Effector memory CD4-positive, alpha-beta T cell (primary cell): ENCODE data around the gene DHX8.

Experiments
- DNase-seq, 3 donors: peaks; one replicate each; pipeline ENCODE4 v3.0.0-alpha.2; 2020
- H3K27ac ChIP-seq: 2 replicates; pipeline ENCODE4 v1.7.0; 2013; ENCODE audit warnings: mild to moderate bottlenecking, low read length, moderate library complexity; ENCODE audit not compliant: insufficient read depth, poor library complexity, severe bottlenecking
- H3K27me3 ChIP-seq: replicated peaks from 2 replicates; pipeline ENCODE4 v1.7.0; 2013; ENCODE audit warnings: mild to moderate bottlenecking, low read length; ENCODE audit not compliant: insufficient read depth, control insufficient read depth, poor library complexity, severe bottlenecking
- H3K36me3 ChIP-seq: 2 replicates; pipeline ENCODE4 v1.7.0; 2013; ENCODE audit warnings: mild to moderate bottlenecking, low read length, moderate library complexity; ENCODE audit not compliant: control insufficient read depth, insufficient read depth
- H3K4me1 ChIP-seq: 2 replicates; pipeline ENCODE4 v1.7.0; 2013; ENCODE audit warnings: low read length, mild to moderate bottlenecking; ENCODE audit not compliant: control insufficient read depth, insufficient read depth, poor library complexity, severe bottlenecking
- H3K4me3 ChIP-seq: 2 replicates; pipeline ENCODE4 v1.7.0; 2013; ENCODE audit warnings: low read length, low read depth, mild to moderate bottlenecking; ENCODE audit not compliant: insufficient read depth, poor library complexity, severe bottlenecking
- H3K9me3 ChIP-seq: 2 replicates; pipeline ENCODE4 v1.7.0; 2013; ENCODE audit warnings: mild to moderate bottlenecking, low read length, moderate library complexity; ENCODE audit not compliant: control insufficient read depth

Gene DHX8

GRCh38 chr17:43556292-43556691 lies 72.5 kb downstream of the DHX8 start:
- H3K4me1 ChIP-seq: no peaks in the 10 kb centered on the region
- H3K27ac ChIP-seq: no peak overlapping the region
- no peak for DNase-seq
- no peak overlapping the region for H3K4me3 ChIP-seq
- no peaks in the 10 kb centered on the region for H3K36me3 ChIP-seq
- H3K9me3 ChIP-seq: no peaks in the 10 kb centered on the region
- peaks cover 5% of the 10 kb centered on the region for H3K27me3 ChIP-seq

GRCh38 chr17:43558805-43559160 lies 75.0 kb downstream of the DHX8 start:
- no peaks in the 10 kb centered on the region for H3K4me1 ChIP-seq
- no peak for DNase-seq

DNA sequence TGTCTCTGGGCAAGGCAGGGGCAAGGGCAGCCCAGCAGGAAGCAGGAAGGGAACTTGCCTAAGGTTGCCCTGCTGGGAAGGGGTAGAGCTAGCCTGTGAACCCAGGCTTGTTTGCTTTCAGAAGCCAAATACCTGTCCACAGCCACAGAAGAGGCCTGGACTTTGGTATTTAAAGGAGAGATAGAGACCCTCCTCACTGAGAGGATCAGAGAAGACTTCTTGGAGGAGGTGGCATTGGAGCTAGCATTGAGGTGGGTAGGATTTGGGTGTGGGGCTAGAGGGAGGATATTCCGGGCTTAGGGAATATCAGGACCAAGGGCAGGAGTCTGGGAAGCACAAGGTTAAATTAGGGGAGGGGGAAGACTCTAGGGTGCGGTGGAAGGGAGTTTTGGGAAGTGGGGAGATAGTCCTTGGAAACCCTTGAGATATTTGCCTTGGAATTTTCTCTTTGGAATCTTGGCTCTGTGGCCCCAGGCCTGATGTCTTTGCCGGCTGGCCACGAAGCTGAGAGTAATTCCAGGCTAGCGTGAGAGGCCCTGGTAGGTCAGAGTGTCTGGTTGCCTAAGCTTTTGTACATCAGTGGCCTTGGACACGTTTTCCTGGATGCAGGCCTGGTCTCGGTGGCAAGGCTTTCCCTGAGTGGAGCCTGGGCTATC lies 75.5 kb downstream of the DHX8 start:
- Histone ChIP-seq H3K9me3 (no peaks in the 10 kb centered on the region), H3K4me1 (no peaks in the 10 kb centered on the region), H3K36me3 (no peaks in the 10 kb centered on the region), H3K27me3 (no peaks in the 10 kb centered on the region), H3K4me3 (no peak overlapping the region), H3K27ac (no peak overlapping the region)
- DNase-seq: no peak

More at GRCh38 chr17:43558805-43559160, 75.0 kb downstream of the DHX8 start:
- Histone ChIP-seq H3K27me3 (no peaks in the 10 kb centered on the region), H3K27ac (no peak overlapping the region), H3K9me3 (no peaks in the 10 kb centered on the region), H3K4me3 (no peak overlapping the region), H3K36me3 (no peaks in the 10 kb centered on the region)

- no peaks in the 10 kb centered on the region for H3K36me3 ChIP-seq
- no peak overlapping the region for H3K27ac ChIP-seq
- no peak overlapping the region for H3K4me3 ChIP-seq
- no peaks in the 10 kb centered on the region for H3K9me3 ChIP-seq
- H3K4me1 ChIP-seq: no peaks in the 10 kb centered on the region
- no peaks in the 10 kb centered on the region for H3K27me3 ChIP-seq
- DNase-seq: no peak
These were observed 77.0 kb downstream of the DHX8 start for GRCh38 chr17:43560461-43561427.

DNA sequence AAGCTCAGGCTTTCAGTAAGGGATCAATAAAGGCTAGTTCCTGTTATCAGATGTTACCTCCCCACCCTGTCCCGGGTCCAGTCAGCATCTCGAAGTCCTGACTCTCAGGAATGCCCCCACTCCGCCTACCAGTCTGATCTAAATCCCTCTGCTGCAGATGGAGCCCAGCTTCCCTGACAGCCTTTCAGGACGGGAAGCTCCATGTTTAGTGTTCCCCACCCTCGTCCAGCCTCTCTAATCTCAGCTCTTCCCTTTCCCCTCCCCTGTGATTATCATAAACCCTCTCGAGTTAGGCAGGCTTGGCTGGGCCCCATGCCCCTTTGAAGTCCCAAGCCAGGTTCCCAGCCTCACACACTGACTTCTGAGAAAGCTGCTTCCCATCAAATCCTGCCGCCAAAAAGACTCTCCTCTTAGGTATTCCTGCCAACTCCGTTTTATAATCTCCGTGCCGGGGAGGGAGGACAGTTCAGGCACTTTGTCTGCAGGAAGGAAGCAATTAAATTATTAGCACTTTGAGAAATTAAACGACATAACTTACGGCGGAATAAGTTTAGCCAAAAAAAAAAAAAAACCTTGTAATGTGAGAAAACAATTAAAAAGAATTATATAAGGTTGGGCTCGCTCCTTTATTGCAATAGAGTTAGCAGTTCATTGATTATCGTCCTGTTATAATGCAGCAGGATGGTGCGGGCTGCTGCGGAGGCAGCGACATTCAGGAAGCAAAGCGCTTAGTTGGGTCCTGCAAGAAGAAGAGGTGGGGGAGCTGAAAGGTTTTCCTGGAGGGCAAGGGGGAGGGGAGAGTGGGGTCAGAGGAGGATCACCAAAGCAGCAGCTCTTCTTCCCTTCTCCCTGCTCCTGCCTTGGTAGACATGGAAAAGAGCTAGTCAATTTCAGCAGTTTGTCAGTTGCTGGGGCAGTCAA lies 79.2 kb downstream of the DHX8 start:
- H3K4me1 ChIP-seq: no peaks in the 10 kb centered on the region
- DNase-seq: no peak
- H3K9me3 ChIP-seq: no peaks in the 10 kb centered on the region
- no peak overlapping the region for H3K4me3 ChIP-seq
- H3K36me3 ChIP-seq: no peaks in the 10 kb centered on the region
- H3K27me3 ChIP-seq: no peaks in the 10 kb centered on the region
- H3K27ac ChIP-seq: no peak overlapping the region

- Histone ChIP-seq H3K27ac (no peak overlapping the region), H3K4me3 (no peak overlapping the region), H3K4me1 (no peaks in the 10 kb centered on the region), H3K9me3 (no peaks in the 10 kb centered on the region), H3K36me3 (no peaks in the 10 kb centered on the region), H3K27me3 (no peaks in the 10 kb centered on the region)
- DNase-seq: no peak
These were observed 80.1 kb downstream of the DHX8 start for GRCh38 chr17:43563600-43564594.

- Histone ChIP-seq H3K4me1 (no peaks in the 10 kb centered on the region), H3K27ac (no peak overlapping the region), H3K9me3 (no peaks in the 10 kb centered on the region), H3K27me3 (no peaks in the 10 kb centered on the region), H3K36me3 (no peaks in the 10 kb centered on the region), H3K4me3 (no peak overlapping the region)
- no peak for DNase-seq
These were observed 84.8 kb downstream of the DHX8 start for GRCh38 chr17:43568506-43569082.

GRCh38 chr17:43570518-43570928 lies 86.7 kb downstream of the DHX8 start:
- no peaks in the 10 kb centered on the region for H3K36me3 ChIP-seq
- H3K27me3 ChIP-seq: no peaks in the 10 kb centered on the region
- H3K9me3 ChIP-seq: no peaks in the 10 kb centered on the region
- no peak overlapping the region for H3K27ac ChIP-seq
- no peaks in the 10 kb centered on the region for H3K4me1 ChIP-seq
- no peak overlapping the region for H3K4me3 ChIP-seq
- no peak for DNase-seq
